Ascending aorta (tissue), 2 donors: Measurements from ENCODE around the gene OR4A16. TPM values are rescaled to one million over a fixed set of nuclear protein-coding genes. Genes with fewer than 3 reads are reported as not detected.

Source experiments
- DNase-seq, 2 donors: peaks; one replicate each; pipeline ENCODE4 v3.0.0-alpha.2; 2019; ENCODE audit warnings: low spot score in 2 of 2
- H3K27ac ChIP-seq, 2 donors: fragments of 200-600 bp; sonication (generic); one replicate each; pipeline ENCODE4 v1.5.1; 2016 to 2017; ENCODE audit warnings: mild to moderate bottlenecking in 1 of 2
- H3K27me3 ChIP-seq: fragments of 200-600 bp; sonication (generic); one replicate; pipeline ENCODE4 v1.5.1; 2017
- H3K36me3 ChIP-seq, 2 donors: fragments of 200-600 bp; sonication (generic); one replicate each; pipeline ENCODE4 v1.5.1; 2016
- H3K4me1 ChIP-seq, 2 donors: fragments of 200-600 bp; sonication (generic); one replicate each; pipeline ENCODE4 v1.5.1; 2016 to 2017; ENCODE audit warnings: mild to moderate bottlenecking in 1 of 2
- H3K4me3 ChIP-seq, 2 donors: fragments of 200-600 bp; sonication (generic); one replicate each; pipeline ENCODE4 v1.5.1; 2016 to 2017; ENCODE audit warnings: mild to moderate bottlenecking in 1 of 2
- H3K9me3 ChIP-seq, 2 donors: fragments of 200-600 bp; sonication (generic); one replicate each; pipeline ENCODE4 v1.5.1; 2016
- CTCF ChIP-seq, 3 experiments: fragments of 200-600 bp in 2 of 3; fragments of 450-650 bp in 1 of 3; sonication (generic) in 2 of 3; IDR thresholded peaks; one replicate each; pipeline ENCODE4 v1.5.1; 2016 to 2019; ENCODE audit warnings: antibody characterized with exemption in 3 of 3, mild to moderate bottlenecking in 1 of 3, moderate library complexity in 1 of 3
- intact Hi-C: fragments of 100-400 bp; cut with DNase I; formaldehyde crosslinking; loops from one replicate; pipeline ENCODE4 v1.15.1; 2023
- total RNA-seq: library from RNA; depleted of rRNA; stranded (reverse); fragments of >200 nt; gene quantifications from one replicate; pipeline ENCODE4 v1.1.0, GENCODE V29; 2016

The OR4A16 gene, protein sequence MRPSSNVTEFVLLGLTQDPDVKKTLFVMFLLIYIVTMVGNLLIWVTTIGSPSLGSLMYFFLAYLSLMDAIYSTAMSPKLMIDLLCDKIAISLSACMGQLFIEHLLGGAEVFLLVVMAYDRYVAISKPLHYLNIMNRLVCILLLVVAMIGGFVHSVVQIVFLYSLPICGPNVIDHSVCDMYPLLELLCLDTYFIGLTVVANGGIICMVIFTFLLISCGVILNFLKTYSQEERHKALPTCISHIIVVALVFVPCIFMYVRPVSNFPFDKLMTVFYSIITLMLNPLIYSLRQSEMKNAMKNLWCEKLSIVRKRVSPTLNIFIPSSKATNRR
- total RNA-seq, result not detected

DNA sequence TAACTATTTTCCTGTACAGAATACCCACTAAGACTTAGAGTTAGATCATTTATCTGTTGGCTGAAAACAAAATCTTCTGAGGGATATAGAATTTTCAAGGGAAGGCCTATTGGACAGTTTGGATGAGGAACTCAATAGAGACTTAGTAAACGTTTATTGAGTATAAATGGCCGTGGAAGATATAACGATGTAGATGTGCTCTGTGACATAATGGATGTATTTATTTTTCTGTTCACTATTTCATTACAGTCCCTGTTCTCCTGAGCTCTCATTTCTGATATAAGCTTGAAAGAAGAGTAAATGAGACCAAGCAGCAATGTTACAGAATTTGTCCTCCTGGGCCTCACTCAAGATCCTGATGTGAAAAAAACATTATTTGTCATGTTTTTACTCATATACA lies at the start of gene OR4A16:
OR4A16 (plus strand) TSS at position 301 of the 400 bp plus-strand sequence; CDS start at position 301, 0 bp downstream.
- no peak for TF ChIP-seq CTCF (IDR thresholded peaks at IDR 0.05)
- no peak within 1 kb of the TSS for H3K27ac ChIP-seq
- no peaks in the 10 kb centered on the region for H3K9me3 ChIP-seq
- no peaks in the 10 kb centered on the region for H3K27me3 ChIP-seq
- no peak for DNase-seq
- intact Hi-C loops, result no loop called here
- H3K36me3 ChIP-seq, result no peaks in the 10 kb centered on the region
- H3K4me3 ChIP-seq, result no peak within 1 kb of the TSS
- H3K4me1 ChIP-seq, result no peaks in the 10 kb centered on the region

DNA sequence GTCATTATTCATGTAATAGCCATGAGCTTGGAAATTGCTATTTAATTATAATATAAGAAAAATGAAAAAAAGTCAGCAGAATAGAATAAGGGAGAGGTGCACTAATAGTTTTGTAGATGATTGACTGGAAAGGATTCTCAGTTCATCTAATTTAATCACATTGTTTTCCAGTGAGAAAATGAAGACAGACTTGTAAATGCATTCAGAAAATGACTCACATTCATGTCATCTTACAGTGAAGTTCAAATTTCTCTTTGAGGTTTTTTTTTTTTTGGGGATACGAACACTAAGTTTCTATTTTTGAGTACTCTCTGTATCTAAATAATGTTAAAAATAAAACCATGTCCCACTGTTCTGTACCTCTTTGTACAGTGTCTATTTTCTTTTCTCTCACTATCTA lies 18.5 kb upstream of the OR4A16 start:
- no peak overlapping the region for H3K4me3 ChIP-seq
- intact Hi-C loops, result no loop called here
- H3K27ac ChIP-seq, result no peak overlapping the region
- no peaks in the 10 kb centered on the region for H3K27me3 ChIP-seq
- TF ChIP-seq CTCF (IDR thresholded peaks at IDR 0.05), result no peak
- no peaks in the 10 kb centered on the region for H3K9me3 ChIP-seq
- no peaks in the 10 kb centered on the region for H3K36me3 ChIP-seq
- no peaks in the 10 kb centered on the region for H3K4me1 ChIP-seq
- no peak for DNase-seq

DNA sequence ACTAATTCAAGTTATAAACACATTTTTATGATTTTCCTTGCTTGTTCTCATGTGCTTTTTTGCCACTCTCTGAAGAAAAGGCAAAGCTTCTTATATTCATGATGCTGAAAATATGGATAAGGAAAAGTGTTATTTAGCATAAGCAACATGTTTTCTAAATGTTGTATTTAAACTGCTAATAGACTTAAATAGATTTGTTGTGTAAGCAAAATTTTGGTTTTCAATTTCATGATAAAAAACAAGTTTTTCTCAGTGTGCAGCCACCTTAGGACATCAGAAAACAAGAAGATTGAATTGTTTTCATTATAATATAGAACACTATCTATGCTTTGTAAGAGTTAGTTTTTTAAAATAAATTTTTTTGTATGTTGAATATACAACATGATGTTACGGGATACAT lies 2.3 kb downstream of the OR4A16 start:
- intact Hi-C loops, result no loop called here
- Histone ChIP-seq H3K36me3 (no peaks in the 10 kb centered on the region), H3K4me1 (no peaks in the 10 kb centered on the region), H3K27ac (no peak overlapping the region), H3K9me3 (no peaks in the 10 kb centered on the region), H3K27me3 (no peaks in the 10 kb centered on the region), H3K4me3 (no peak overlapping the region)
- no peak for TF ChIP-seq CTCF (IDR thresholded peaks at IDR 0.05)
- no peak for DNase-seq

DNA sequence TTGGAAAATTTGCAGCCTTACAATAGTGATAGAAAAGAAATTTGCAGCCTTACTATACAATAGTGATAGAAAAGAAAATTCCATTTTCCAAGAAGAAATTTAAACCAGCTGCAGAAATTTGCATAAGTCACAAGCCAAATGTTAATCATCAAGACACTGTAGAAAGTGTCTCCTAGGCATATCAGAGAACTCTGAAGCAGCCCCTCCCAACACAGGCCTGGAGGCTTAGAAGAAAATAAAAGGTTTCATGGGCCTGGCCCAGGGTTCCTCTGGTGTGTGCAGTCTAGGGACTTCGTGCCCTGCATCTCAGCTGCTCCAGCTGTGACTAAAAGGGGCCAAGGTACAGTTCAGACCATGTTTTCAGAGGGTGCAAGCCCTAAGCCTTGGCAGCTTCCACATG lies 6.0 kb downstream of the OR4A16 start:
- Histone ChIP-seq H3K9me3 (no peaks in the 10 kb centered on the region), H3K27me3 (no peaks in the 10 kb centered on the region), H3K27ac (no peak overlapping the region), H3K4me1 (no peaks in the 10 kb centered on the region), H3K36me3 (no peaks in the 10 kb centered on the region), H3K4me3 (no peak overlapping the region)
- DNase-seq, result no peak
- intact Hi-C loops, result no loop called here
- no peak for TF ChIP-seq CTCF (IDR thresholded peaks at IDR 0.05)

DNA sequence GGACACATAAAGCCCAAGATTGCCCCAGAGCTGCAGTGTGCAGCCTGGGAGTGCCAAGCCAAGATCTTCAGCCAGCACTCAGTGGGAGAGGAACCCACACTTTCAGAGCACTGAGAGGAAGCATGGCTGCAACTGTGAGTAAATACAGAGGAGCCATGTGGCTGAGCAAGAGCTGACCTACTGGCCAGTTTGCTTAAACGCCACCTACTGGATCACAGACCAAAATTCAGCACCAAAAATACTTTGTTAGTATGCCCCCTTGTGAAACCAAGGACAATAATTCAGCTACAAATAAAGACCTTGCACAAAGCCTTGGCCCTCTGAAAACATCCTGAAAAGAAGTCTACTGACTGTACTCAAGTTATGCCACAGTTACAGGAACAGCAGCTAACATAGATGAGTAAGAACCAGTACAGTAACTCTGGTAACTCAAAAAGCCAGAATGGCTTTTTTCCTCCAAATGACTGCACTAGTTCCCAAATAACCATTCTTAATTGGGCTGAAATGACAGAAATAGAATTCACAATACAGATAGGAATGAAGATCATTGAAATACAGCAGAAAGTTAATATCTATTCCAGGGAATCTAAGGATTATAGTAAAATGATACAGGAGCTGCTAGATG lies 14.7 kb downstream of the OR4A16 start:
- DNase-seq, result no peak
- H3K4me3 ChIP-seq, result no peak overlapping the region
- no peaks in the 10 kb centered on the region for H3K4me1 ChIP-seq
- H3K9me3 ChIP-seq, result no peaks in the 10 kb centered on the region
- H3K27ac ChIP-seq, result no peak overlapping the region
- intact Hi-C loops, result no loop called here
- H3K27me3 ChIP-seq, result no peaks in the 10 kb centered on the region
- H3K36me3 ChIP-seq, result no peaks in the 10 kb centered on the region
- TF ChIP-seq CTCF (IDR thresholded peaks at IDR 0.05), result no peak
